Natural killer cell (primary cell): ENCODE data around the gene MST1R. TPM values are rescaled to one million over a fixed set of nuclear protein-coding genes. Genes with fewer than 3 reads are reported as not detected.

Experiments used
- ATAC-seq, 3 donors: fragments of 150-1000 bp in 2 of 3; fragments of 200-7000 bp in 1 of 3; cut with Tn5 transposase; 1 replicate in 1 of 3; 2 replicates in 2 of 3; pipeline ENCODE4 v1.10.0; 2021; ENCODE audit warnings: mild to moderate bottlenecking in 2 of 3, moderate library complexity in 2 of 3
- DNase-seq, 2 donors: peaks; one replicate each; pipeline versions ENCODE4 v3.0.0 to v3.0.0-alpha.2; 2013 to 2021; ENCODE audit warnings: mixed read lengths in 1 of 2
- H3K27ac ChIP-seq: one replicate; pipeline ENCODE4 v1.5.1; 2013; ENCODE audit warnings: mild to moderate bottlenecking, low read length
- H3K27me3 ChIP-seq: one replicate; pipeline ENCODE4 v1.6.1; 2013; ENCODE audit warnings: low read length; ENCODE audit not compliant: control insufficient read depth, insufficient read depth
- H3K36me3 ChIP-seq: one replicate; pipeline ENCODE4 v1.6.1; 2013; ENCODE audit warnings: low read length; ENCODE audit not compliant: control insufficient read depth, insufficient read depth
- H3K4me1 ChIP-seq: one replicate; pipeline ENCODE4 v1.6.1; 2013; ENCODE audit warnings: low read length; ENCODE audit not compliant: control insufficient read depth, insufficient read depth
- H3K4me3 ChIP-seq: one replicate; pipeline ENCODE4 v1.5.1; 2013; ENCODE audit warnings: low read length
- H3K9me3 ChIP-seq: one replicate; pipeline ENCODE4 v1.6.1; 2013; ENCODE audit warnings: low read length; ENCODE audit not compliant: control insufficient read depth, insufficient read depth
- H3K27ac Mint-ChIP-seq, 2 donors: one replicate each; pipeline ENCODE4 v1.8.0; 2022; ENCODE audit warnings: mild to moderate bottlenecking in 2 of 2, mixed read lengths in 2 of 2, moderate library complexity in 1 of 2
- H3K27me3 Mint-ChIP-seq, 2 donors: one replicate each; pipeline ENCODE4 v1.8.0; 2022; ENCODE audit warnings: low read depth in 2 of 2, mixed read lengths in 2 of 2
- H3K36me3 Mint-ChIP-seq: one replicate; pipeline ENCODE4 v1.8.0; 2022; ENCODE audit warnings: mixed read lengths
- H3K4me1 Mint-ChIP-seq, 2 donors: one replicate each; pipeline ENCODE4 v1.8.0; 2022; ENCODE audit warnings: mixed read lengths in 2 of 2
- H3K4me3 Mint-ChIP-seq: one replicate; pipeline ENCODE4 v1.8.0; 2022; ENCODE audit warnings: mild to moderate bottlenecking, moderate library complexity, mixed read lengths
- H3K9me3 Mint-ChIP-seq, 2 donors: one replicate each; pipeline ENCODE4 v1.8.0; 2022; ENCODE audit warnings: mixed read lengths in 2 of 2
- WGBS: methylation state at CpG from one replicate; pipeline ENCODE4 v1.1.7; 2013; ENCODE audit warnings: missing lambda C conversion rate; ENCODE audit not compliant: insufficient coverage; 5-methylcytosine and 5-hydroxymethylcytosine counted together
- intact Hi-C: fragments of 100-400 bp; cut with micrococcal nuclease; formaldehyde crosslinking; loops from one replicate; pipeline ENCODE4 v1.14.2; 2022
- total RNA-seq, 4 donors: library from RNA; stranded (reverse); fragments of 120-200 nt in 1 of 4; gene quantifications; one replicate each; pipeline versions ENCODE4 v1.2.3 to v1.2.4, GENCODE V29; 2013 to 2022
- TF ChIP-seq, protein P1 (sequence below): fragments of 200-600 bp; IDR thresholded peaks from one replicate; pipeline ENCODE4 v1.8.0; 2022; ENCODE audit warnings: antibody characterized with exemption

The MST1R gene
- 1 to 10 TPM; 1.6 to 3.4 (median 2.2) TPM for total RNA-seq
- 0.43 TPM for total RNA-seq (2013)

DNA sequence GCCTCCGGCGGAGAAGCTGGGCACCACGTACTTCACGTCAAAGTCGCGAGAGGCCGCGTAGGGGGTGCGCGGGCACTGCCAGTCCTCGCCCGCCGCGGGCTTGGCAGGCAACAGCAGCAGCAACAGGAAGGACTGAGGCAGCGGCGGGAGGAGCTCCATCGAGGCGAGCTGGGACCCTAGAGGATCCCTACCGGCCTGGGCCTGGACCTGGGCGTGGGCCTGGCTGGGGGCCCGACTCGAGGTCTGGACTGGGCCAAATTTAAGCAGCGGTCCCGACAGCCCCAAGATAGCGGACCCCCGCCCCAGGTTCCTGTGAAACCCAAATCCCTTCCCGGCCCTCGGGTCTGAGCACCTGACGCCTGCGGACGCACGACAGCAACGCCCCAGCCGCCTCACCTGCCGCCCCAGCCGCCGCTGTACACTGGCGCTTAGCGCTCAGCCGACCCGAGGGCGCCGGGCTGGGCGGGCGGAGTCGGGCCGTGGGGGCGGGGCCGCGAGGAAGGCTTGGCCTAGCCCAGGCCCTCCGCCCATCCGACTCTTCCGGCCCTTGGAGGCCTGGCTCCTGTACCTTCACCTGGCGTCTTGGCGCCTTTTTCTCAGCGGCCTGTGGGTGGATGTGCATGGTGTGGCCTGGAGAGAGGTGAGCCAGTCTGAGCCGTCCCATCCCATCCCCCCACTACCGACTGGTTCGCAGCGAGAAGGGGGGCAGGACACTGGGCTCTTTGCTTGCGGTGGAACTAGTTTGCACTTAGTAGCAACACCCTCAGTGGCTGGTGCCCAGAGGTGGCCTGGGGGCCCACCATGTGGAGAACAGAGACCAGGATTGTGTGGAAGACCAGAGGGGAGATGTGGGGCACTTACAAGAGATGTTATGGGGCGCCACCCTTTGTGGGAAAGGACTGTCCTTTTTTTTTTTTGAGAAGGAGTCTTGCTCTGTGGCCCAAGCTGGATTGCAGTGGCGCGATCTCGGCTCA is at the start of gene MST1R:
Gene MST1R, minus strand, starts transcription at position 423 of the 974 bp plus-strand sequence. Its CDS starts 264 bp downstream, at position 159.
- H3K36me3 ChIP-seq: no peaks in the 10 kb centered on the region
- H3K36me3 Mint-ChIP-seq: no peaks in the 10 kb centered on the region
- H3K27ac Mint-ChIP-seq: peak within 1 kb of the TSS; percentile 67 to 81
- peak within 1 kb of the TSS; percentile 50 for H3K27ac ChIP-seq
- H3K27me3 Mint-ChIP-seq: no peaks in the 10 kb centered on the region
- H3K4me1 ChIP-seq: peaks cover 36% of the 10 kb centered on the region
- H3K4me1 Mint-ChIP-seq: peaks cover 11 to 26% of the 10 kb centered on the region in 2 donors
- no peaks in the 10 kb centered on the region for H3K9me3 Mint-ChIP-seq
- peak; percentile 77 to 90 for DNase-seq
- ATAC-seq: peak; percentile 93 to 96 (median 96)
- WGBS: 41% methylated on average over 61 of the region's 65 CpGs
- no peaks in the 10 kb centered on the region for H3K9me3 ChIP-seq
- peak within 1 kb of the TSS; percentile 54 for H3K4me3 ChIP-seq
- H3K4me3 Mint-ChIP-seq: peak within 1 kb of the TSS; percentile 84
- intact Hi-C loops: loop anchor here (1.0 kb wide), 1 partner anchor 47 kb away; the partner anchor contains the start of gene TRAIP
- TF ChIP-seq, protein P1, sequence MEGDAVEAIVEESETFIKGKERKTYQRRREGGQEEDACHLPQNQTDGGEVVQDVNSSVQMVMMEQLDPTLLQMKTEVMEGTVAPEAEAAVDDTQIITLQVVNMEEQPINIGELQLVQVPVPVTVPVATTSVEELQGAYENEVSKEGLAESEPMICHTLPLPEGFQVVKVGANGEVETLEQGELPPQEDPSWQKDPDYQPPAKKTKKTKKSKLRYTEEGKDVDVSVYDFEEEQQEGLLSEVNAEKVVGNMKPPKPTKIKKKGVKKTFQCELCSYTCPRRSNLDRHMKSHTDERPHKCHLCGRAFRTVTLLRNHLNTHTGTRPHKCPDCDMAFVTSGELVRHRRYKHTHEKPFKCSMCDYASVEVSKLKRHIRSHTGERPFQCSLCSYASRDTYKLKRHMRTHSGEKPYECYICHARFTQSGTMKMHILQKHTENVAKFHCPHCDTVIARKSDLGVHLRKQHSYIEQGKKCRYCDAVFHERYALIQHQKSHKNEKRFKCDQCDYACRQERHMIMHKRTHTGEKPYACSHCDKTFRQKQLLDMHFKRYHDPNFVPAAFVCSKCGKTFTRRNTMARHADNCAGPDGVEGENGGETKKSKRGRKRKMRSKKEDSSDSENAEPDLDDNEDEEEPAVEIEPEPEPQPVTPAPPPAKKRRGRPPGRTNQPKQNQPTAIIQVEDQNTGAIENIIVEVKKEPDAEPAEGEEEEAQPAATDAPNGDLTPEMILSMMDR: no peak
- H3K27me3 ChIP-seq: no peaks in the 10 kb centered on the region

DNA sequence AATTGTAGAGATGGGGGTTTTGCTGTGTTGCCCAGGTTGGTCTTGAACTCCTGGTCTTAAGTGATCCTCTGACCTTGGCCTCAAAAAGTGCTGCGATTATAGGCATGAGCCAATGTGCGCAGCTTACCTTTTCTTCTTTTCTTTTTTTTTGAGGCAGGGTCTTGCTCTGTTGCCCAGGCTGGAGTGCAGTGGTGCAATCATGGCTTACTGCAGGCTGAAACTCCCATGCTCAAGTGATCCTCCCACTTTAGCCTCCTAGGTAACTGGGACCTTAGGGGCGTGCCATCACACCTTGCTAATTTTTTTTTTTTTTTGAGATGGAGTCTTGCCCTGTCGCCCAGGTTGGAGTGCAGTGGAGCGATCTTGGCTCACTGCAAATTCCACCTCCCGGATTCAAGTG is 49.3 kb upstream of the MST1R start:
- 95% methylated on average over 6 of the region's 6 CpGs for WGBS
- Mint-ChIP-seq H3K36me3 (no peaks in the 10 kb centered on the region), H3K27ac (no peak overlapping the region), H3K4me3 (no peak overlapping the region), H3K9me3 (no peaks in the 10 kb centered on the region), H3K27me3 (no peaks in the 10 kb centered on the region), H3K4me1 (peaks cover 28 to 31% of the 10 kb centered on the region in 2 donors)
- H3K4me3 ChIP-seq: no peak overlapping the region
- intact Hi-C loops: no loop called here
- H3K4me1 ChIP-seq: no peaks in the 10 kb centered on the region
- ATAC-seq: no peak
- DNase-seq: no peak
- no peak overlapping the region for H3K27ac ChIP-seq
- TF ChIP-seq, protein P1: no peak
- no peaks in the 10 kb centered on the region for H3K27me3 ChIP-seq
- H3K36me3 ChIP-seq: peaks cover 3% of the 10 kb centered on the region
- H3K9me3 ChIP-seq: no peaks in the 10 kb centered on the region

DNA sequence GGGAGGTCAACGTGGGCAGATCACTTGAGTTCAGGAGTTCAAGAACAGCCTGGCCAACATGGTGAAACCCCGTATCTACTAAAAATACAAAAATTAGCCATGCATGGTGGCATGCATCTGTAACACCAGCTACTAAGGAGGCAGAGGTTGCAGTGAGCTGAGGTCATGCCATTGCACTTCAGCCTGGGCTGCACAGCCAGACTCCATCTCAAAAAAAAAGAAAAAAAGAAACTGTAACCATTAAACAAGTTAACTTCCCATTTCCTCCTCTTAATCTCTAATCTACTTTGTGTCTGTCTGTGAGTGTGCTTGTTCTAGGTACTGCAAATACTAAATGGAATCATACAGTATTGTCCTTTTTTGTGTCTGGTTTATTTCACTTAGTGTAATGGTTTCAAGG is 39.0 kb upstream of the MST1R start:
- Mint-ChIP-seq H3K27ac (peak overlapping the region; percentile 29 to 68), H3K4me1 (peaks cover 31 to 47% of the 10 kb centered on the region in 2 donors)

More for the DNA sequence above, 39.0 kb upstream of the MST1R start:
- TF ChIP-seq, protein P1: no peak
- no peaks in the 10 kb centered on the region for H3K36me3 ChIP-seq
- H3K36me3 Mint-ChIP-seq: no peaks in the 10 kb centered on the region
- intact Hi-C loops: loop anchor here (5.0 kb wide), 1 partner anchor 85 kb away; the partner anchor contains the start of gene TRAIP
- no peaks in the 10 kb centered on the region for H3K27me3 ChIP-seq
- ATAC-seq (no peak), DNase-seq (peak in 1 of 2 donors; percentile 11)
- no peaks in the 10 kb centered on the region for H3K9me3 Mint-ChIP-seq
- peak overlapping the region; percentile 7 for H3K4me3 Mint-ChIP-seq
- no peaks in the 10 kb centered on the region for H3K27me3 Mint-ChIP-seq
- no peak overlapping the region for H3K27ac ChIP-seq
- peaks cover 30% of the 10 kb centered on the region for H3K4me1 ChIP-seq
- 64% methylated on average over 2 of the region's 2 CpGs for whole genome bisulfite sequencing
- no peak overlapping the region for H3K4me3 ChIP-seq
- no peaks in the 10 kb centered on the region for H3K9me3 ChIP-seq
